H1 (cell line): ENCODE results near the gene TMEM164.

Experiments used
- CBX5 ChIP-seq: fragments of 300-800, 300-1000 bp; sonication (generic); IDR thresholded peaks from 2 replicates; pipeline ENCODE4 v1.7.1; 2016; ENCODE audit warnings: antibody characterized with exemption, low read length, low read depth
- CREB1 ChIP-seq: IDR thresholded peaks from 2 replicates; pipeline ENCODE4 v1.6.1; 2012; ENCODE audit warnings: inconsistent platforms
- CTCF ChIP-seq, 3 experiments: IDR thresholded peaks; 1 replicate in 2 of 3; 2 replicates in 1 of 3; pipeline versions ENCODE4 v1.5.1 to v1.6.1; 2011; ENCODE audit warnings: low read length in 3 of 3, mild to moderate bottlenecking in 3 of 3, inconsistent platforms in 2 of 3, low read depth in 1 of 3, moderate library complexity in 1 of 3; ENCODE audit not compliant: insufficient read depth in 1 of 3; ENCODE audit errors: control extremely low read depth in 1 of 3
- JUN ChIP-seq: IDR thresholded peaks from 2 replicates; pipeline ENCODE4 v1.6.1; 2011; ENCODE audit warnings: low read depth, mild to moderate bottlenecking, improper control_type of control experiment, low read length
- JUND ChIP-seq: IDR thresholded peaks from 2 replicates; pipeline ENCODE4 v1.6.1; 2011; ENCODE audit warnings: mild to moderate bottlenecking, improper control_type of control experiment, low read length
- MAFK ChIP-seq: IDR thresholded peaks from 2 replicates; pipeline ENCODE4 v1.6.1; 2012; ENCODE audit warnings: low read depth, mild to moderate bottlenecking, improper control_type of control experiment, low read length
- NRF1 ChIP-seq: IDR thresholded peaks from 2 replicates; pipeline ENCODE4 v1.6.1; 2011; ENCODE audit warnings: mild to moderate bottlenecking, low read depth, low read length, improper control_type of control experiment
- POLR2A ChIP-seq, 2 experiments: IDR thresholded peaks; 1 replicate in 1 of 2; 2 replicates in 1 of 2; pipeline ENCODE4 v1.6.1; 2011; ENCODE audit warnings: low read depth in 2 of 2, low read length in 2 of 2, mild to moderate bottlenecking in 2 of 2; ENCODE audit errors: control extremely low read depth in 1 of 2
- POLR2AphosphoS5 ChIP-seq: IDR thresholded peaks from 2 replicates; pipeline ENCODE4 v1.6.1; 2011; ENCODE audit warnings: low read depth, low read length
- RNF2 ChIP-seq: fragments of 200-900, 300-1000 bp; sonication (generic); IDR thresholded peaks from 2 replicates; pipeline ENCODE4 v1.7.1; 2016; ENCODE audit warnings: borderline replicate concordance, low read depth, mild to moderate bottlenecking, antibody characterized with exemption, low read length; ENCODE audit not compliant: poor library complexity, severe bottlenecking; ENCODE audit errors: missing control alignments
- SP2 ChIP-seq: IDR thresholded peaks from 2 replicates; pipeline ENCODE4 v1.6.1; 2012; ENCODE audit warnings: mild to moderate bottlenecking, low read length, inconsistent platforms
- TF ChIP-seq, protein P1 (sequence below): IDR thresholded peaks from 2 replicates; pipeline ENCODE4 v1.6.1; 2012; ENCODE audit warnings: inconsistent platforms

GRCh38 chrX:110143454-110144210 is 140.7 kb downstream of the TMEM164 start:
- TF ChIP-seq NRF1 (no peak), CTCF (IDR thresholded peaks at IDR 0.05; ENCODE audit: control extremely low read depth in 1 of 3, insufficient read depth in 1 of 3, low read depth in 1 of 3, low read length in 3 of 3) (no peak), SP2 (no peak), CREB1 (no peak), MAFK (no peak), JUND (no peak), JUN (no peak), POLR2AphosphoS5 (no peak), RNF2 (no peak), POLR2A (IDR thresholded peaks at IDR 0.05; ENCODE audit: control extremely low read depth in 1 of 2, low read depth in 2 of 2, low read length in 2 of 2) (no peak), CBX5 (no peak)
- TF ChIP-seq, protein P1, sequence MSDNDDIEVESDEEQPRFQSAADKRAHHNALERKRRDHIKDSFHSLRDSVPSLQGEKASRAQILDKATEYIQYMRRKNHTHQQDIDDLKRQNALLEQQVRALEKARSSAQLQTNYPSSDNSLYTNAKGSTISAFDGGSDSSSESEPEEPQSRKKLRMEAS: no peak
